HepG2 (cell line): Measurements from ENCODE around the gene PEX11B. TPM values are rescaled to one million over a fixed set of nuclear protein-coding genes. Genes with fewer than 3 reads are reported as not detected.

Experiments used
- ASH2L ChIP-seq: fragments of 300-600, 200-600 bp; sonication (generic); IDR thresholded peaks from 2 replicates; pipeline ENCODE4 v1.7.0; 2017; ENCODE audit warnings: low read depth, mild to moderate bottlenecking, moderate library complexity, mixed read lengths, low read length; ENCODE audit not compliant: insufficient read length
- DNMT3B ChIP-seq: conservative IDR thresholded peaks from 2 replicates; pipeline ENCODE4 v1.6.1; 2016; ENCODE audit warnings: missing biosample characterization, control low read depth
- FOXK2 ChIP-seq: fragments of 450-650 bp; IDR thresholded peaks from 2 replicates; pipeline ENCODE4 v1.6.1; 2016
- GABPB1 ChIP-seq: IDR thresholded peaks from 2 replicates; pipeline ENCODE4 v1.6.1; 2016; ENCODE audit warnings: mild to moderate bottlenecking, missing genetic modification reagents, moderate library complexity, missing compliant biosample characterization
- GFI1 ChIP-seq: sonication (generic); formaldehyde crosslinking; IDR thresholded peaks from 2 replicates; pipeline ENCODE4 v1.5.0; 2020; ENCODE audit warnings: missing genetic modification reagents, mild to moderate bottlenecking, borderline replicate concordance
- GPBP1L1 ChIP-seq: sonication (generic); formaldehyde crosslinking; IDR thresholded peaks from 2 replicates; pipeline ENCODE4 v1.5.0; 2020; ENCODE audit warnings: mild to moderate bottlenecking, missing genetic modification reagents
- HNF4A ChIP-seq: sonication (generic); formaldehyde crosslinking; IDR thresholded peaks from 2 replicates; pipeline ENCODE4 v1.4.0; 2020; ENCODE audit warnings: missing genetic modification reagents
- HOXD1 ChIP-seq: sonication (generic); formaldehyde crosslinking; IDR thresholded peaks from 2 replicates; pipeline ENCODE4 v1.5.0; 2020; ENCODE audit warnings: missing genetic modification reagents
- MAFF ChIP-seq: IDR thresholded peaks from 2 replicates; pipeline ENCODE4 v1.6.1; 2011; ENCODE audit warnings: low read depth, low read length, improper control_type of control experiment
- MAFK ChIP-seq, 2 experiments: IDR thresholded peaks in 1 of 2; conservative IDR thresholded peaks in 1 of 2; 2 replicates each; pipeline ENCODE4 v1.6.1; 2011; ENCODE audit warnings: improper control_type of control experiment in 2 of 2, low read length in 2 of 2
- NCOA2 ChIP-seq: sonication (generic); formaldehyde crosslinking; IDR thresholded peaks from 2 replicates; pipeline ENCODE4 v1.8.0; 2022; ENCODE audit warnings: inconsistent platforms
- PTBP1 ChIP-seq: fragments of 200-400 bp; formaldehyde crosslinking; IDR thresholded peaks from 2 replicates; pipeline ENCODE4 v1.6.1; 2018; ENCODE audit warnings: low read length, low read depth; ENCODE audit not compliant: poor library complexity, severe bottlenecking
- SPEN ChIP-seq: sonication (generic); formaldehyde crosslinking; IDR thresholded peaks from 2 replicates; pipeline ENCODE4 v1.5.1; 2020; ENCODE audit warnings: low read depth, mild to moderate bottlenecking, missing genetic modification reagents
- TIGD3 ChIP-seq: sonication (generic); formaldehyde crosslinking; IDR thresholded peaks from 2 replicates; pipeline ENCODE4 v1.5.1; 2020; ENCODE audit warnings: mild to moderate bottlenecking, missing genetic modification reagents, borderline replicate concordance
- ZC3H4 ChIP-seq: sonication (generic); formaldehyde crosslinking; IDR thresholded peaks from 2 replicates; pipeline ENCODE4 v1.4.0; 2020; ENCODE audit warnings: missing genetic modification reagents, borderline replicate concordance
- ZFY ChIP-seq: sonication (generic); formaldehyde crosslinking; IDR thresholded peaks from 2 replicates; pipeline ENCODE4 v1.4.0; 2020; ENCODE audit warnings: missing genetic modification reagents
- ZKSCAN1 ChIP-seq: fragments of 150-350 bp; IDR thresholded peaks from 2 replicates; pipeline ENCODE4 v1.6.1; 2014; ENCODE audit warnings: low read length
- ZNF263 ChIP-seq: sonication (generic); formaldehyde crosslinking; IDR thresholded peaks from 2 replicates; pipeline ENCODE4 v1.4.0; 2020; ENCODE audit warnings: missing genetic modification reagents
- ZNF446 ChIP-seq: sonication (generic); formaldehyde crosslinking; IDR thresholded peaks from 2 replicates; pipeline ENCODE4 v1.5.0; 2020; ENCODE audit warnings: mild to moderate bottlenecking, missing genetic modification reagents
- ZNF496 ChIP-seq: sonication (generic); formaldehyde crosslinking; IDR thresholded peaks from 2 replicates; pipeline ENCODE4 v1.8.1; 2023; ENCODE audit warnings: mild to moderate bottlenecking, moderate library complexity, missing genetic modification reagents; ENCODE audit not compliant: insufficient replicate concordance
- ZNF557 ChIP-seq: sonication (generic); formaldehyde crosslinking; IDR thresholded peaks from 2 replicates; pipeline ENCODE4 v1.4.0; 2020; ENCODE audit warnings: missing genetic modification reagents
- ZNF614 ChIP-seq: IDR thresholded peaks from 2 replicates; pipeline ENCODE4 v1.6.1; 2018; ENCODE audit warnings: missing biosample characterization, missing genetic modification reagents, inconsistent platforms, borderline replicate concordance
- ZNF674 ChIP-seq: sonication (generic); formaldehyde crosslinking; IDR thresholded peaks from 2 replicates; pipeline ENCODE4 v1.5.0; 2020; ENCODE audit warnings: low read depth, mild to moderate bottlenecking, missing genetic modification reagents
- ZNF792 ChIP-seq: IDR thresholded peaks from 2 replicates; pipeline ENCODE4 v1.6.1; 2016
- polyA plus RNA-seq, 8 experiments: library from polyadenylated mRNA; depleted of rRNA in 3 of 8; stranded (reverse) in 7 of 8; unstranded in 1 of 8; fragments of >200 nt; fragmentation: Illumina TruSeq in 4 of 8; extraction: Trizol in 4 of 8; gene quantifications; 2 replicates each; pipeline versions ENCODE4 v1.2.1 to v1.2.3, GENCODE V29; 2011 to 2016; ENCODE audit warnings: low read depth in 4 of 8, missing spikeins in 1 of 8, mixed read lengths in 1 of 8; ENCODE audit not compliant: insufficient read depth in 1 of 8
- total RNA-seq, 5 experiments: library from RNA; depleted of rRNA; stranded (reverse); fragments of >200 nt; fragmentation: Illumina TruSeq; extraction: Trizol; gene quantifications; 2 replicates each; pipeline ENCODE4 v1.2.3, GENCODE V29; 2016; ENCODE audit warnings: low read depth in 1 of 5
- TF ChIP-seq, protein P1 (sequence below): sonication (generic); formaldehyde crosslinking; IDR thresholded peaks from 2 replicates; pipeline ENCODE4 v1.4.0; 2020; ENCODE audit warnings: missing genetic modification reagents
- TF ChIP-seq, protein P2 (sequence below): sonication (generic); formaldehyde crosslinking; conservative IDR thresholded peaks from 2 replicates; pipeline ENCODE4 v1.8.0; 2022; ENCODE audit warnings: mild to moderate bottlenecking, moderate library complexity, missing genetic modification reagents

PEX11B gene
- total and polyA plus RNA-seq, 2 of the 13 experiments (the other 11 are each of a cell fraction or from before 2014, with no cell fraction given) = 21.6 to 48.4 TPM

GRCh38 chr1:145887631-145888030 is 30.9 kb downstream of the PEX11B start (continued):
- TF ChIP-seq, protein P1, sequence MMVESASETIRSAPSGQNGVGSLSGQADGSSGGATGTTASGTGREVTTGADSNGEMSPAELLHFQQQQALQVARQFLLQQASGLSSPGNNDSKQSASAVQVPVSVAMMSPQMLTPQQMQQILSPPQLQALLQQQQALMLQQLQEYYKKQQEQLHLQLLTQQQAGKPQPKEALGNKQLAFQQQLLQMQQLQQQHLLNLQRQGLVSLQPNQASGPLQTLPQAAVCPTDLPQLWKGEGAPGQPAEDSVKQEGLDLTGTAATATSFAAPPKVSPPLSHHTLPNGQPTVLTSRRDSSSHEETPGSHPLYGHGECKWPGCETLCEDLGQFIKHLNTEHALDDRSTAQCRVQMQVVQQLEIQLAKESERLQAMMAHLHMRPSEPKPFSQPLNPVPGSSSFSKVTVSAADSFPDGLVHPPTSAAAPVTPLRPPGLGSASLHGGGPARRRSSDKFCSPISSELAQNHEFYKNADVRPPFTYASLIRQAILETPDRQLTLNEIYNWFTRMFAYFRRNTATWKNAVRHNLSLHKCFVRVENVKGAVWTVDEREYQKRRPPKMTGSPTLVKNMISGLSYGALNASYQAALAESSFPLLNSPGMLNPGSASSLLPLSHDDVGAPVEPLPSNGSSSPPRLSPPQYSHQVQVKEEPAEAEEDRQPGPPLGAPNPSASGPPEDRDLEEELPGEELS = no peak
- TF ChIP-seq SPEN (CRISPR knock-in tag) (no peak), DNMT3B (CRISPR knock-in tag) (no peak), FOXK2 (no peak), ZC3H4 (no peak), ZNF557 (CRISPR knock-in tag) (no peak), ZNF263 (CRISPR knock-in tag) (no peak), ZNF446 (no peak), HNF4A (CRISPR knock-in tag) (no peak), TIGD3 (CRISPR knock-in tag) (no peak), ZKSCAN1 (no peak), GPBP1L1 (CRISPR knock-in tag) (no peak), MAFF (no peak), MAFK (conservative IDR thresholded peaks at IDR 0.05 in 1 of 2, IDR thresholded peaks at IDR 0.05 in 1 of 2; ENCODE audit: low read length in 2 of 2) (no peak), GABPB1 (CRISPR knock-in tag) (no peak), ZNF614 (CRISPR knock-in tag) (no peak), HOXD1 (CRISPR knock-in tag) (no peak), ZNF674 (CRISPR knock-in tag) (no peak), ZNF792 (CRISPR knock-in tag) (0 out of 2 replicates have a peak, but pooled peaks have one; percentile 18), ASH2L (no peak), NCOA2 (CRISPR knock-in tag) (no peak), ZNF496 (CRISPR knock-in tag) (no peak), PTBP1 (no peak), GFI1 (CRISPR knock-in tag) (no peak), ZFY (CRISPR knock-in tag) (0 out of 2 replicates have a peak, but pooled peaks have one; percentile 17)
- TF ChIP-seq, protein P2, sequence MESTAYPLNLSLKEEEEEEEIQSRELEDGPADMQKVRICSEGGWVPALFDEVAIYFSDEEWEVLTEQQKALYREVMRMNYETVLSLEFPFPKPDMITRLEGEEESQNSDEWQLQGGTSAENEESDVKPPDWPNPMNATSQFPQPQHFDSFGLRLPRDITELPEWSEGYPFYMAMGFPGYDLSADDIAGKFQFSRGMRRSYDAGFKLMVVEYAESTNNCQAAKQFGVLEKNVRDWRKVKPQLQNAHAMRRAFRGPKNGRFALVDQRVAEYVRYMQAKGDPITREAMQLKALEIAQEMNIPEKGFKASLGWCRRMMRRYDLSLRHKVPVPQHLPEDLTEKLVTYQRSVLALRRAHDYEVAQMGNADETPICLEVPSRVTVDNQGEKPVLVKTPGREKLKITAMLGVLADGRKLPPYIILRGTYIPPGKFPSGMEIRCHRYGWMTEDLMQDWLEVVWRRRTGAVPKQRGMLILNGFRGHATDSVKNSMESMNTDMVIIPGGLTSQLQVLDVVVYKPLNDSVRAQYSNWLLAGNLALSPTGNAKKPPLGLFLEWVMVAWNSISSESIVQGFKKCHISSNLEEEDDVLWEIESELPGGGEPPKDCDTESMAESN (CRISPR knock-in tag) = no peak
